Ishikawa (cell line): ENCODE data around the gene ANXA6.

ENCODE experiments used
- CEBPB ChIP-seq: IDR thresholded peaks from 2 replicates; pipeline ENCODE4 v1.6.1; 2012
- CREB1 ChIP-seq: IDR thresholded peaks from 2 replicates; pipeline ENCODE4 v1.6.1; 2012; ENCODE audit warnings: low read depth
- EGR1 ChIP-seq: IDR thresholded peaks from 2 replicates; pipeline ENCODE4 v1.6.1; 2012
- EP300 ChIP-seq: IDR thresholded peaks from 2 replicates; pipeline ENCODE4 v1.6.1; 2012; ENCODE audit warnings: borderline replicate concordance
- FOXM1 ChIP-seq: IDR thresholded peaks from 2 replicates; pipeline ENCODE4 v1.6.1; 2012; ENCODE audit warnings: low read depth, borderline replicate concordance
- MAX ChIP-seq: IDR thresholded peaks from 2 replicates; pipeline ENCODE4 v1.6.1; 2012
- NFIC ChIP-seq: IDR thresholded peaks from 2 replicates; pipeline ENCODE4 v1.6.1; 2012
- RAD21 ChIP-seq: IDR thresholded peaks from 2 replicates; pipeline ENCODE4 v1.6.1; 2012; ENCODE audit warnings: low read depth
- REST ChIP-seq: IDR thresholded peaks from 2 replicates; pipeline ENCODE4 v1.6.1; 2012; ENCODE audit warnings: low read depth, mild to moderate bottlenecking
- TAF1 ChIP-seq: IDR thresholded peaks from 2 replicates; pipeline ENCODE4 v1.6.1; 2012; ENCODE audit warnings: low read depth, mild to moderate bottlenecking
- TCF12 ChIP-seq: IDR thresholded peaks from 2 replicates; pipeline ENCODE4 v1.6.1; 2012; ENCODE audit warnings: low read depth
- TEAD4 ChIP-seq: IDR thresholded peaks from 2 replicates; pipeline ENCODE4 v1.6.1; 2012
- USF1 ChIP-seq: IDR thresholded peaks from 2 replicates; pipeline ENCODE4 v1.6.1; 2012
- YY1 ChIP-seq: IDR thresholded peaks from 2 replicates; pipeline ENCODE4 v1.6.1; 2012; ENCODE audit warnings: low read depth
- ZBTB7A ChIP-seq: IDR thresholded peaks from 2 replicates; pipeline ENCODE4 v1.6.1; 2012; ENCODE audit warnings: low read depth

Gene ANXA6

GRCh38 chr5:151089726-151090125 is 67.9 kb downstream of the ANXA6 start:
- no peak for TF ChIP-seq FOXM1

GRCh38 chr5:151088986-151089385 is 68.6 kb downstream of the ANXA6 start:
- no peak for TF ChIP-seq CEBPB

GRCh38 chr5:151087486-151087885 is 70.1 kb downstream of the ANXA6 start:
- no peak for TF ChIP-seq TEAD4
- no peak for TF ChIP-seq CEBPB
- TF ChIP-seq RAD21, result no peak
- no peak for TF ChIP-seq FOXM1
- TF ChIP-seq MAX, result no peak
- TF ChIP-seq USF1, result no peak
- TF ChIP-seq TCF12, result no peak
- TF ChIP-seq REST, result no peak
- TF ChIP-seq EGR1, result no peak
- TF ChIP-seq NFIC, result no peak
- TF ChIP-seq YY1, result no peak
- no peak for TF ChIP-seq EP300

- TF ChIP-seq EGR1 (no peak), CEBPB (no peak), NFIC (no peak), REST (no peak), TEAD4 (no peak), RAD21 (no peak), TAF1 (no peak), FOXM1 (no peak), MAX (no peak), USF1 (no peak), ZBTB7A (no peak), TCF12 (no peak), YY1 (no peak)
Measured at GRCh38 chr5:151086905-151087360, 70.6 kb downstream of the ANXA6 start.

GRCh38 chr5:151086192-151086869 is 71.2 kb downstream of the ANXA6 start:
- no peak for TF ChIP-seq CEBPB
- TF ChIP-seq TCF12, result no peak
- TF ChIP-seq ZBTB7A, result no peak

- no peak for TF ChIP-seq FOXM1
Measured at GRCh38 chr5:151085517-151086041, 72.0 kb downstream of the ANXA6 start.

- TF ChIP-seq RAD21 (no peak), TEAD4 (no peak), MAX (no peak), USF1 (no peak), EP300 (no peak), FOXM1 (no peak), TAF1 (no peak), NFIC (no peak), EGR1 (no peak), TCF12 (no peak), REST (no peak), CREB1 (no peak), ZBTB7A (no peak)
Measured at GRCh38 chr5:151084363-151084762, 73.2 kb downstream of the ANXA6 start.
